ENCODE measurements around the gene NFATC3. TPM values are rescaled to one million over a fixed set of nuclear protein-coding genes. Genes with fewer than 3 reads are reported as not detected.

Gene NFATC3
- total and polyA plus RNA-seq, 2 of the 8 experiments (the other 6 are each of a cell fraction or from before 2014, with no cell fraction given): 17.6 to 34.5 TPM

- H3K23ac ChIP-seq (ENCODE audit: insufficient read length): no peak overlapping the region
- H3K4me3 ChIP-seq (ENCODE audit: extremely low read depth in 1 of 4, insufficient read depth in 2 of 4, low read depth in 3 of 4, low read length in 4 of 4): no peak overlapping the region
- H3K14ac ChIP-seq (ENCODE audit: insufficient read length): no peak overlapping the region
- DNase-seq (ENCODE audit: low read depth in 1 of 2, low spot score in 2 of 2) (no peak), FAIRE-seq (no peak)
- TF ChIP-seq TCF12 (IDR thresholded peaks at IDR 0.05; ENCODE audit: low read depth, low read length) (no peak), BCL11A (IDR thresholded peaks at IDR 0.05; ENCODE audit: low read depth in 2 of 2, low read length in 2 of 2) (no peak), ASH2L (IDR thresholded peaks at IDR 0.05; ENCODE audit: low read length) (no peak), ATF2 (IDR thresholded peaks at IDR 0.05; ENCODE audit: low read length) (no peak), EP300 (IDR thresholded peaks at IDR 0.05; ENCODE audit: borderline replicate concordance in 1 of 2, low read depth in 2 of 2, low read length in 2 of 2) (no peak), SUZ12 (IDR thresholded peaks at IDR 0.05; ENCODE audit: low read length) (no peak)
- no peak overlapping the region for H3K18ac ChIP-seq (ENCODE audit: extremely low read depth, low read length)
- no peaks in the 10 kb centered on the region; the same call in 1 of the 2 replicates for H3K23me2 ChIP-seq (ENCODE audit: low read depth, low read length)
- H3K27ac ChIP-seq (ENCODE audit: low read depth, low read length): no peak overlapping the region
- no peak overlapping the region for H3K4ac ChIP-seq (replicated peaks; ENCODE audit: insufficient read length, low read depth, low read length)
- H4K20me1 ChIP-seq (replicated peaks in 1 of 2; ENCODE audit: control insufficient read depth in 1 of 2, insufficient read depth in 2 of 2, low read length in 2 of 2): peaks cover 0 to 2% of the 10 kb centered on the region in 2 experiments
- no peak overlapping the region for H3K4me2 ChIP-seq (ENCODE audit: insufficient read depth in 1 of 2, low read depth in 2 of 2, low read length in 2 of 2)
- WGBS, 2 experiments (ENCODE audit: extremely low coverage in 1 of 2, insufficient coverage in 1 of 2, insufficient read length in 1 of 2, insufficient replicate concordance in 2 of 2, low coverage in 1 of 2, low lambda C conversion rate in 2 of 2, missing lambda C conversion rate in 1 of 2): 92% methylated on average over 27 of the region's 27 CpGs; no CpG with 5 or more reads in 1 of the 2 experiments
- no peaks in the 10 kb centered on the region for H3K79me1 ChIP-seq (ENCODE audit: low read depth, low read length)
- H2BK5ac ChIP-seq (ENCODE audit: low read depth, low read length): no peak overlapping the region
- no peaks in the 10 kb centered on the region for H3K79me2 ChIP-seq (ENCODE audit: control insufficient read depth in 1 of 2, insufficient read depth in 2 of 2, low read length in 2 of 2)
- peaks cover 0 to 7% (median 0%) of the 10 kb centered on the region in 4 experiments; a peak in 2 of 7 replicates for H3K27me3 ChIP-seq (replicated peaks in 1 of 4; ENCODE audit: control insufficient read depth in 3 of 4, extremely low read depth in 1 of 4, insufficient read depth in 3 of 4, low read length in 3 of 4)
- peaks cover 0 to 4% (median 2%) of the 10 kb centered on the region in 4 experiments; a peak in 5 of 8 replicates for H3K36me3 ChIP-seq (ENCODE audit: control insufficient read depth in 2 of 4, insufficient read depth in 4 of 4, low read length in 3 of 4)
- H2BK15ac ChIP-seq (ENCODE audit: low read length): no peak overlapping the region
- ChIA-PET CTCF (ENCODE audit: partially characterized antibody) (interaction anchor here (0.7 to 9.0 kb wide), 10 partner anchors 9 to 96 kb away, joined by 3 to 233 read pairs (median 47); partner anchors contain the start of gene PLA2G15), POLR2A (ENCODE audit: partially characterized antibody) (interaction anchor here (0.5 to 3.1 kb wide), 3 partner anchors 52 to 415 kb away, joined by 3 to 12 read pairs (median 8); partner anchors contain the start of genes PRMT7 and SLC7A6OS)
- H3K9ac ChIP-seq (replicated peaks in 1 of 4; ENCODE audit: extremely low read depth in 1 of 4, low read depth in 3 of 4, low read length in 3 of 4): no peak overlapping the region
- H3K56ac ChIP-seq (replicated peaks; ENCODE audit: insufficient read length, low read depth, low read length): no peak overlapping the region
- H2BK120ac ChIP-seq (replicated peaks; ENCODE audit: low read depth, low read length): no peak overlapping the region
- H2BK12ac ChIP-seq (ENCODE audit: low read depth, low read length): no peak overlapping the region
- no peaks in the 10 kb centered on the region; a peak in 1 of 7 replicates for H3K4me1 ChIP-seq (replicated peaks in 1 of 4; ENCODE audit: control insufficient read depth in 3 of 4, insufficient read depth in 4 of 4, low read length in 3 of 4)
- H4K91ac ChIP-seq (replicated peaks; ENCODE audit: insufficient read length, low read length): no peak overlapping the region
- no peak overlapping the region for H2AFZ ChIP-seq (ENCODE audit: low read length)
- H2BK20ac ChIP-seq (ENCODE audit: low read length): no peak overlapping the region
- no peaks in the 10 kb centered on the region for H3K9me3 ChIP-seq (ENCODE audit: insufficient read depth in 2 of 2, low read depth in 1 of 2, low read length in 1 of 2)
- no peak overlapping the region for H4K5ac ChIP-seq (ENCODE audit: insufficient read length, low read depth, low read length)
- no peak overlapping the region for H2AK5ac ChIP-seq (ENCODE audit: low read depth, low read length)
- no peak overlapping the region for H4K8ac ChIP-seq (ENCODE audit: extremely low read depth, insufficient read depth, low read length)
These were observed 174.0 kb downstream of the NFATC3 start for GRCh38 chr16:68259007-68259825.

Measured in H1 (cell line).